Embryonic facial prominence (tissue), 1 donor: ENCODE data around the gene TRIOBP.

ENCODE experiments used
- DNase-seq: peaks from one replicate; pipeline ENCODE4 v3.0.0-alpha.2; 2016; ENCODE audit errors: extremely low spot score

The TRIOBP gene

DNA sequence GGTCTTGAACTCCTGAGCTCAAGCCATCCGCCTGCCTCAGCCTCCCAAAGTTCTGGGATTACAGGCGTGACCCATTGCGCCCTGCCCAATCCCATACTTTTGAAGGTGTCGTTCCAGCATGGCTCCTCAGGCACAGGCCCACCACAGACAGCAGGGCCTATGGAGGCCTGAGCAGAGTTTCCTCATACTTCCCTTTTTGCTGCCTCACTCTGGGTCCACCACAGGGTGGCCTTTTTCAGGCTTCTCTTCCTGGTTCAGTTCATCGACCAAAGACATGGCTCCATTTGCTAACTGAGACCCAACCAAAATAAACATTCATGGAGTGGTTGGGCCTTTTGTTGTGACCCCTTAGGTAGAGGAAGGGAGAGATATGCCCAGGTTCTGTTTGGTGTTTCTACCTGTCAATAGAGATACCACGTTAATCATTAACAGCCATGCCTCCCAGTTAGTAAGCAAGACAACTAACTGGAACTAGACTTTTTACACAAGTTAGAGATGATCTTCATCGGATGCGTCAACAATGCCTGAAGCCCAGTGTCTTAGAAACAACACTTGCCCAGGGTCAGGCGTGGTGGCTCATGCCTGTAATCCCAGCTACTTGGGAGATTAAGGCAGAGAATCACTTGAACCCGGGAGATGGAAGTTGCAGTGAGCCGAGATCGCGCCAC, 35.1 kb downstream of the TRIOBP start:
- no peak for DNase-seq

DNA sequence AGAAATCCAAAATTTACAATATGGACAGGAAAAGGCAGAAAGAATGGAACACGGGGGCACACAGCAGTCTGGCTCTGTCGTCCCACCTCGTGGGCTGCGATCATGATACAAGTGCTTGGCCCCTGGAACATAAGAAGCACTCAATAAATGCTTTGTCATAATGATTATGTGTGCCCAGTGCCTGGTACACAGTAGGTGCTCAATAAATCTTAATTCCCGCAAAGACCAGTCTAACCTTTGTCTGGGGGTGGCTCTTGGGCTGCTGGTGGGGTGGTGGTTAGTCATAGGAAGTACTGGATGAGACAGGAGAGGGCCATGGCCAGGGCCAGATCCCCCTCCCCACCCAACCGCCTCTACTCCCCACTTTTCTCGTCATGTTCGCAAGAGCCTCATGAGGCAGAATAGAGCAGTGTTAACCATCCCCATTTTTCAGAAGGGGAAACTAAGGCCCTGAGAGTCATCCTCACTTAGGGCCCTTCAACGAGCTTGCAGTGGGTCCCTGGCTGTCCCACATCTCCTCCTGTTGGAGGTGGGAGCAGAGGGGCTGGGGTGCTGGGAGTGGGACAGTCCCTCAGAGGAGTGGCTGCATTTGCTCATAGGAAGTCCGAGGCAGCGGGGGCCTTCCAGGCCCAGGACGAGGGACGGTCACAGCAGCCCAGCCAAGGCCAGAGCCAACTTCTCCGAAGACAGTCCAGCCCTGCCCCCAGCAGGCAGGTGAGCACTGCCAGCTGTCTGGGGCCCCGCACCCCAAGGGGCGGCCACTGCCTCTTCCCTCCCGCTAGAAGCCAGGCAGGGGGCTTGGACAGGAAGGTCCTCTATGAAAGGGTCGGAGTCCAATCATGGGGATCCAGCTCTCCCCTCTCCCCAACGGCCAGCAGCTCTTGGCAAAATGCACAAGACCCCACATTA, 36.1 kb downstream of the TRIOBP start:
- DNase-seq: no peak

DNA sequence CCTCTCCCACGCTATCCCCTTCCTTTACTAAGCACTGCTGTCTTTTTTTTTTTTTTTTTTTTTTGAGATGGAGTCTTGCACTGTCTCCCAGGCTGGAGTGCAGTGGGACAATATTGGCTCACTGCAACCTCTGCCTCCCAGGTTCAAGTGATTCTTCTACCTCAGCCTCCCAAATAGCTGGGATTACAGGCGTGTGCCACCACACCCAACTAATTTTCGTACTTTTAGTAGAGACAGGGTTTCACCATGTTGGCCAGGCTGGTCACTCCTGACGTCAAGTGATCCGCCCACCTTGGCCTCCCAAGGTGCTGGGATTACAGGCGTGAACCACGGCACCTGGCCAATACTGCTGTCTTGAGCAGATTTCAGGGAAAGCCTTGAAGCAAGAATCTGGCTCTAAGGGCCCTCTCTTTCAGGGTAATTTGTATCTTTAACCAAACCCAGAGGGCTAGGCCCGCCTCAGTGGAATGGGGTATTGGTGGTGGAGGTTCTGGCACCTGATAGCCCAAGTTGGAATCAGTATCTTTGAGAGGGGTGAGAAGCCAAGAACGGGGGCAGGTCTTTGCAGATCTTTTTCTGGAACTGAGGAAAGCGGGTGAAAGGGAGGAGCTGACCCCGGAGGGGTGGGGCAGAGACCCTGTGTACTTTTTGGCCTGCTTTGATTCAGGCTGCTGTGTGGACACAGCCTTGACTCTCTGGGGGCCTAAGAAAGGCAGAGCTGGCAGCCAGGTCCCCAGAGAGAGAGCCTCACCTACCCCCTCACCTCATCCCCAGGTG, 37.0 kb downstream of the TRIOBP start:
- DNase-seq: no peak

DNA sequence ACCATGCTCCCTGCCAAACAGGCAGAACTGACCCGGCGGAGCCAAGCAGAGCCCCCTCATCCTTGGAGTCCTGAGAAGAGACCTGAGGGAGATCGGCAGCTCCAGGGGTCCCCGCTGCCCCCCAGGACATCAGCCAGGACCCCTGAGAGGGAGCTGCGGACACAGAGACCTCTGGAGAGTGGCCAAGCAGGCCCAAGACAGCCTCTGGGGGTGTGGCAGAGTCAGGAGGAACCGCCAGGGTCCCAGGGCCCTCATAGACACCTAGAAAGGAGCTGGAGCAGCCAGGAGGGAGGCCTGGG, 37.5 kb downstream of the TRIOBP start:
- DNase-seq: no peak

DNA sequence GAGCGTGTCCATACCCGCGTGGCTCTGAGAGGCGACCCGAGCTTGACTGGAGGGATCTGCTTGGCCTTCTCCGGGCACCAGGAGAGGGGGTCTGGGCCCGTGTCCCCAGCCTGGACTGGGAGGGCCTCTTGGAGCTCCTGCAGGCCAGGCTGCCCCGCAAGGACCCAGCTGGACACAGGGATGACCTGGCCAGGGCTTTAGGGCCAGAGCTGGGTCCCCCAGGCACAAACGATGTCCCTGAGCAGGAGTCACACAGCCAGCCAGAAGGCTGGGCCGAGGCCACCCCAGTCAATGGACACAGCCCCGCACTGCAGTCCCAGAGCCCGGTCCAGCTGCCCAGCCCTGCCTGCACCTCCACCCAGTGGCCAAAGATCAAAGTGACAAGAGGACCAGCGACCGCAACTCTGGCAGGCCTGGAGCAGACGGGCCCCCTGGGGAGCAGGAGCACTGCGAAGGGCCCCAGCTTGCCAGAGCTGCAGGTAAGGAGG, 38.2 kb downstream of the TRIOBP start:
- no peak for DNase-seq

DNA sequence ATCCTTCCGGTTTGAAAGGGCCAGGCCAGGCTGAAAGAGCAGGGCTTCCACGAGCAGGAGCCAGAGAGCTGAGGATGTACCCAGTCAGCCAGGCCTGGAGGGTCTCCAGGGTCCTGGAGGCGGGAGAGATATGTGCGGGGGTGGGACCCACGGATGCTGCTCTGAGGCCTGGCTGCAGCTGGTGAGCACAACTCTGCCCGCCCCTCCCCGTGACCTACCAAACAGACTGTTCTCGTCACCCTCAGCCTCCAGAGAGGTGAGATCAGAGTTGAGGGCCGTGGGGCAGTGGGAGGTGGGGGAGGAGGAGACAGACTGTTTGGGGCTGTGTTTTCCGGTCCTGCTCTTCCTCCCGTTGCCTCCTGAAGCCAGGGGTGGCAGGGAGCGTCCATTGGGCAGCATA, 42.2 kb downstream of the TRIOBP start:
- DNase-seq: no peak

DNA sequence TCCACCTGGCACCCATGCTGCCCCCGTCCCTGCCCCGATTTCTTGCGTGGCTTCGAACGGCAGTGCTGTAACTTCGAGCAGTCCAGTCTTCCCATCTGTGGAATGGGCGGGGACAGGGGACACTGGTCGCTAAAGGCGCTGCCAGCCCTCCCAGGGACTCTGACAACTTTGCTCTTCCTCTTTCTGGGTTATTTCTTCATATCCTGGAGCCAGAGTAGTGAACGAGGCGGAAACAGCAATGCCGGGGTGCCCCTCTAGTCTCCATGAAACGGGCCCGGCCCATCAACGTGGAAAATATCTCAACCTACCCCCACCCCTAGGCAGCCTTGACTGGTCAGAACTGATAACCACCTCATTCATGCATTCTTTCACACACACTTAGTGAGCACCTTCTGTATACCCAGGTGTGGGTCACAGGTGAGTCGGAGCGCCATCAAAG, 42.8 kb downstream of the TRIOBP start:
- DNase-seq: no peak

DNA sequence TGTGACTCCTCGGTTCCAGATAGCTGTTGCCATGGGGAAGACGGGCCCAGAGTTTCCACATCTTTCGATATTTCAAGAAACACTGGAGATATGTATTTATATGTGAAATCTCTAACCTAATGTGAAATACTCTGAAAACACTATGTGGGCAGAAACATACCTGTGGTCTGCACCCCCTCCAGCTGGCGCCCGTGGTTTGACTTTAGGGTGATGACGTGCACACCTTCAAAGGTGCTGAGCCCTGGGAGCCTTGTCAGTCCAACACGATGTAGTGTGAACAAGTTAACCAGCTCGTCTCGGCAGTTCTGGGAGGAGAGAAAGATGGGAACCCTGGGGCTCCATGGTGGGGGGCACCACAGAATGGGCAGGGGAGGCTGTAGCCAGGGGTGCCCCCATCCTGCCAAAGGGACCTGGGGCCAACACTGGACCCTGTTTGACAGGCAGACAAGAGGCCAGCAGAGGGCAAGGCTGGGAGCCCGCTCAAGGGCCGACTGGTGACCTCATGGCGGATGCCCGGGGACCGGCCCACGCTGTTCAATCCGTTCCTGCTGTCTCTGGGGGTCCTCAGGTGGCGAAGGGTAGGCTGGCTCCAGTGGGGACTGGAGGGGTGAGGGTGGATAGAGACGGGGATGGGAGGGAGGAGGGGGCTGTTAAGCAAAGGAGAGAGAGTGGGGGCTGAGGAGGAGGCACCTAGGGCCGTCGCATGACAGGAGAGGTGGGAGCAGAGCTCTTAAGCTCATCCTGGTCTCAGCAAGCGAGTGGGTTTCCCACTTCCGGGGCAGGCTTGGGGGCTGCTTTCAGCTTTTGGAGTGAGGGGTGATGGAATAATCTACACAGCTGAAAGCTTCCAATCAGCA, 43.8 kb downstream of the TRIOBP start:
- DNase-seq: no peak

DNA sequence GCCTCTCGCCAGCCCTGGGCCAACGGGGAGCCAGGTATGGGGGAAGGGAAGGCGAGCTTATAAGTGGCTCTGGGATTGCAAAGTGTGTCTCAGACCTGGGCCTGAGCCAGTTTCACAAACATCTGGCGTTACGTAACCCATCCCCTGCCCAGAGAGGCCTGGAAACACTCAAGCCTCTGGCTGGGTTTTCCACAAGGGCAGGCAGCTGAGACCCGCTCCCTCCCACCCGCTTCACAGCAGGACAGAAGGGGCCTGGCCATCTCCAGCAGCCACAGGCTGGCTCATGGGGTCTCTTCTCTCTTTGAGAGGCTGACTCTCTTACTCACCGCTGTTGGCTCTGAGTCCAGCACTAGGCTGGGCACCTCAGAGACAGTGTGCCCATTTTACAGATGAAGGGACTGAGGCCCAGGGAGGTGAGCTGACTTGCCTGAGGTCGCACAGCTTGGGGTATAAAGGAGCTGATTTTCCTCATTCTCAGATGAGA, 44.5 kb downstream of the TRIOBP start:
- DNase-seq: peak; percentile 85

DNA sequence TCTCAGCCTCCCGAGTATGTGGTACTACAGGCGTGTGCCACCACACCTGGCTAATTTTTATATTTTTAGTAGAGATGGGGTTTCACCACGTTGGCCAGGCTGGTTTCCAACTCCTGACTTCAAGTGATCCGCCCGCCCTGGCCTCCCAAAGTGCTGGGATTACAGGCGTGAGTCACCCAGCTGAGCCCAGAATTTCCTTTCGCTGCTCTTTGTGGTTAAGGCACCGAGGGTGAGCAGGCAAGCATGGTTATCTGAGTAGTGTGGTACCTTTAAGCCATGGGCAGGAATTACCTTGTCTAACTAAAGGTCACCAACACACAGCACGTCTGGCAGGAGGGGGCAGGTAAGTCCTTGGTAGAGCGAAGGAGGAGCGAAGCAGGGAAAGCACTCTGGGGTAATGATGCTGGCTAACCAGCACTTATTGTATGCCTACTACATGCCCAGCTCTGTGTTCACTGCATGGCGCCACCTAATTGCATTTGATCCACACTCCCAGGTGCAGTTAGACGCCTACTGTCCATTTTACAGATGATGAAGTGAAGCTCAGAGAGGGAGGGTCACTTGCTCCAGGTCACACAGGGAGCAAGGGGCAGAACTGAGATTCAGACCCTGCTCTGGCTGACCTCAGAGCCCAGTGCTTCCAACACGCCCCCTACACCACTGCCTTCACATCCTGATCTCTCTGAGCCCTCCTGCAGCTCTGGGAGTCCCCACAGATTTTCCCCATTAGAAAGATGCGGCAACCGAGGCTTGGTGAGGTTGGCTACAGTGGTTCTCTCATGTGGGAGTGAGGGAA, 45.7 kb downstream of the TRIOBP start:
- no peak for DNase-seq

DNA sequence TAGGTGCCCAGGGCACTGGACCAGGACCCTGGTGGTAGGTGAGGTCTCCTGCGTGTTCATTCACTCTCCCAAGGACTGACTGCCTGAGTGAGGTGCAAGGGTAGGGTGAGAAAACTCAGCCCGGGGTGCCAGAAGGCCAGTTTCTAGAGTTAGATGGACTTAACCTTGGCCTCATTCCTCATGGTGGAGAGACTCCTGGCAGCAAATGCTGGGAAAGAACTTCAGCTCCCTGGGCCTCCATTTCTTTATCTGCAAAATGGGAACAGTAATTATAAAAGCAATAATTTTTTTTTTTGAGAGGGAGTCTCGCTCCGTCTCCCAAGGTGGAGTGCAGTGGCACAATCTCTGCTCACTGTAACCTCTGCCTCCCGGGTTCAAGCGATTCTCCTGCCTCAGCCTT, 47.7 kb downstream of the TRIOBP start:
- DNase-seq: no peak

DNA sequence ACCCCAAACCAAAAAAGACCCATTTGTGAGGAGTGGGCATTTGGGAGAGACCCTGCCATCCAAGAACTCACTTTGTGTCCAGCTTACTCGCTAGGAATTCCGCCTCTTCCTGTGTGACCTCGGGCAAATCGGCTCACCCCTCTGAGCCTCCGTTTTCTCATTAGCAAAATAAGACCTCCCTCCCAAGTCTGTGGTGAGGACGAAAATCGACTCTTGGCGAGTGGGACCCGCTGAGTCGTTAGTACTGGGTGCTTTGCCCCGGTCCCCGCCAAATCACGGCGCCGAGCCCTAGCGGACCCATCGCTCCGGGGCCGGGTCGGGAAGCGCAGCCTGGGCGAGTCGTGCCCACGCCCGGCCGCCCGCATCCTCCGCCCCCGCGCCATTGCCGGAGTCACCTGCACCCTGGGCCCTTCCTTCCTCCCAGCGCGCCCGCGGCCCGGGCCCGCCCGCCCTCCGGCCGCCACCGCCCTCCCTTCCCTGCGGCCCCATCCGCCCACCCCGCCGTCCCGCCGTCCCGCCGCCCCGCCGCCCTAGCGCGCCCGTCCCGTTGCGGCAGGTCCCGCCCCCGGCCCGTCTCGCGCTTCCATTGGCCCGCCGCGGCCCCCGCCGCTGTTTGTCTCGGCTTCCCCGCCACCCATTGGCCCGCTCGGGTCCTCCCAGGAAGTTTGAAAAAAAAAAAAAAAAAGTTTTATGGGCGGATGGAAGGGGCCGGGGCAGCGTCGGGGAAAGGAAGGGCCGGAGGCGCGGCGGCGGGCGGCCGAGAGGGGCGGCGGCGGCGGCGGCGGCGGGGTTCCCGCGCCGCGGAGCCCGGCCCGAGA, 48.9 kb downstream of the TRIOBP start:
- peak; percentile 74 for DNase-seq

DNA sequence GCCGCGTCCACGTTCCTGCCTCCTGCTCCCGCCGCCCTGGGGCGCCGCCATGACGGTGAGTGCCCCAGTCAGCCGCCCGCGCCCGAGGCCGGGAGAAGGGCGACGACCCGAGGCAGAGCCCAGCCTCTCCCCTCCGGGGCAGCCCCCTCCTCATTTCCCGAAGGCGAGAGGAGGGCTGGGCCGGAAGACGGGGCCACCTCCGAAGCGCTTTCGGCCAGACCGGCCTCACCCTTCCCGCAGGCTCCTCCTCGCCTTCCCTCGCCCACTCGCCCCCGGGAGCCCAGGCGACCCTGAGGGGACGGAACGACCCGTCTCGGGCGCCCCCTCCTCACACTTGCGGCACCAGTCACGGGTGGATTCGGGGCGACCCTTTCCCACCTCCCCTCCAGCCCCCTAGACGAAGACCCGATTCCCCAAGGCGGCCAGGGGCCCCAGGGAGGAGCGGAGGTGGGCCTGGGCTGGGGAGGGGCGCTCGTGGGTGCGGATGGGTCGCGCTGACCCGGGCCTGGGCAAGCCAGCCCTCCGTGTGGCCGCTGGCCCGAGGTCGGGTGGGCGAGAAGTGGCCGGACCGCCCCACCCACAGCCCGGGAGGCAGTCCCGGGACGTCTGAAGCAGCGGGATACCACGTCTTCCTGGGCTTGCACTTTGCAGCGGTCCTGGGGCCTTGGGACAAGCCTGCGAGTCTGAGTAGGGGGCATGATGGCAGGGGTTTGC, 49.7 kb downstream of the TRIOBP start:
- DNase-seq: no peak

DNA sequence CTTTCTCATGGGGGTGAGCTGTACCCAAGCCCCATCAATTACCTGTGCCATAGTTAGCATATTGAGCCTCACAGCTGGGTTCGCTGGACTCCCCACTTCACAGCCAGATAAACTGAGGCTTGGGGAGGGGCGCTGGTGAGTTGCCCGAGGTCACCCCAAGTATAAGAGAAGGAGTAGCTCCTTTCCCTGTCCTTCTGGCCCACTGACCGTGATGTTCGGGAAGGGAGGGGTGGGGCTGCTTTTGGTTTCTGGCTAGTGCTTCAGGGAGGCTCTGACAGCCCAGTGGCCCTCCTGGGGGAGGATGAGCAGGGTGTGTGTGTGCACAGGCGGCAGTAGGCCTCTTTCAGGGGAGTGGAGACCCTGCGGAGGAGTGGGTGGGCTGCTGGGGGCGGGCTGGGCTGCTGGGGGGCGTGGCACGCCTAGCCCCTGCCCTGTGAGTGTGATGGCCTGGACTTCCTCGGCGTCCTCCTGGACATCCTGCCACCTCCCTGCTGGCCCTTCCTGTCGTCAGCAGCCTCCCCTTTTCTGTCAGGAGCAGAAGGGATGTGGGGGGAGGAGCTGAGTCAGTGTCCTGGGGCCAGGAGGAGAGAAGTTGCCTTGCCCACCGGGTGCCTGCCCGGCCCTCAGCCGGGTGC, 50.3 kb downstream of the TRIOBP start:
- no peak for DNase-seq

DNA sequence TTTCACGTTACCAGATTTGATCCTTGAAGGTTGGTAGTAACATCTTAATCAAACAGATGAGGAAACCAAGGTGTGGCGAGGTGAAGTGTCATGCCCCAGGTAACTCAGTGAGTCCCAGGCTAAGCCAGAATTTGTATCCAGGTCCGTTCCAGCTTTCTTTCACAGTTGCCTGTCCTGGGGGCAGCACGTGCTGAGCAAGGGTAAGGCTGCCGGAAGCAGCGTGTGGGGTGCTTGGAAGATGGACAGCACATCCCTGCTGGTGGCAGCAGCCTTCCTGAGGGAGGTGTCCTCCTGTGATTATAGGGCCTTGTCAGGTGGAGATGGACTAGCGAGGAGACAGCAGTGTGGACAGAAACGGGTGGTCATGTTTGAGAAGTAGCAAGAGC, 50.9 kb downstream of the TRIOBP start:
- no peak for DNase-seq

DNA sequence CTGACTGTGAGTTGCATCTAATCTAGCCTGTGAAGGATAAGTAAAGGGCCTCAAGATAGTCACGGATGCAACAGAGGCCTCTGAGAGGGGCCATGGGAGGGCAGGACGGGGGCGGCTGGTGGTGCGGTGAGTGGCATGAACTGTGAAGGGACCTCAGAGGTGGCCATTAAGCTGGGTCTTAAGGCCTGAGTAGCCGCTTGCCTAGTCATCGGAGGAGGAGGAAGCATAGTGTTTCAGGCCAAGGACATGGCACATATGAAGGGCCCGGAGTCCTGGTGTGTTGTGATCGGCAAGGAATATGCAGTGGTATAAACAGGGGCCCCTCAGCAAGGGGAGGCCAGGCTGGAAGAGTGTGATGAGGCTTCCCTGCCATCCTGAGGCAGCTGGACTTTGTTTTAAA, 51.8 kb downstream of the TRIOBP start:
- DNase-seq: no peak

DNA sequence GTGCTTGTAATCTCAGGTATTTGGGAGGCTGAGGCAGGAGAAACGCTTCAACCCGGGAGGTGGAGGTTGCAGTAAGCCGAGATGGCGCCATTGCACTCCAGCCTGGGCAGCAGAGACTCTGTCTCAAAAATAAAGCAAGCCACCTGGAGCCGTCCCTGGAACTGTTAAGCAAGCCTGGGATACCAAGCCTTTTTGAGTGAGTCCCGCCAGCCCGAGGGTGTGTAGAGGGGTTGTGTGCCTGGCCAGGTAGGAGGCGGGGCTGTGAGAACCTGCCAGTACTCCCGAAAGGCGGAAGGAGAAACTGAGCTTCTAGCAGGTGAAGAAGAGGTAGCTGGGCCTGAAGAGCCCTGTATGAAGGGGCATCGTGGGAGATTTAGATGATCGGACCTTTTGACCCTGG, 52.4 kb downstream of the TRIOBP start:
- no peak for DNase-seq

DNA sequence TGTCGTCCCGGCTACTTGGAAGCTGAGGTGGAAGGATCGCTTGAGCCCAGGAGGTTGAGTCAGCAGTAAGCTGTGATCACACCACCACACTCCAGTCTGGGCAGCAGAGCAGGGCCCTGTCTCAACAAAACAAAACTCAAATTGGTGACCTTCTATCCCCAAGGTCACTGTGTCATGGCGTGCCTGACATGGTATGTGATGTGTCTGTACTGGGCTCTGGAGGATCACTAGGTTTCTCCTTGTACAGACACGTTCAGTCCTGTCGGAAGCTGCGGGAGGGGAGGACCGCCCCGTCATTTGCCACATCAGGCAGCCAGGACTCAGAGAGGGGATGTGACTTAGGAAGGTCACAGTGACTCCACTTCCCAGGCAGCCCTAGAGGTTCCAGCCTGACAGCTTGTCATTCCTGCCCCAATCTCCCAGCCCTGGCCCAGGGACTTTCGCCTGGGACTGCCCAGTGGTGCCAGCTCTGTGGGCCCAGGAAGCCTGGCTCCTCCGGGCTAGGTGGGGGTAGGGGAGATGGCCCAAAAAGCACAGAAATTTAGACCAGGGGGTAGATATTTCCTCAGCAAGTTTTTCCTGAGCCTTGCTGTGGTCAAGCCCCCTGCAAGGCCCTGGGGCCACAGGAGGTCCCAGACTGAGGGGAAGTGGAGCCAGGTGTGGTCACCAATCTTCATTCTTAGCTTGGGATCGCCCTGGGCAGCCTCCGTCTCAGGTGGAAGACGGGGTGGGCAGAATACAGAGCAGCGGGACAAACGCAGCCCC, 53.2 kb downstream of the TRIOBP start:
- no peak for DNase-seq
